Hindlimb muscle (tissue), 1 donor: ENCODE measurements around the gene GLYATL1. TPM values are rescaled to one million over a fixed set of nuclear protein-coding genes. Genes with fewer than 3 reads are reported as not detected.
A peak's percentile ranks its signal among the peaks of the same experiment; 100 is the strongest.

ENCODE experiments used
- DNase-seq: peaks from one replicate; pipeline ENCODE4 v3.0.0-alpha.2; 2013
- polyA plus RNA-seq: library from polyadenylated mRNA; unstranded; fragments of 120-200 nt; gene quantifications from one replicate; pipeline ENCODE4 v1.2.1, GENCODE V29; 2013; ENCODE audit not compliant: insufficient read length

The GLYATL1 gene, protein sequence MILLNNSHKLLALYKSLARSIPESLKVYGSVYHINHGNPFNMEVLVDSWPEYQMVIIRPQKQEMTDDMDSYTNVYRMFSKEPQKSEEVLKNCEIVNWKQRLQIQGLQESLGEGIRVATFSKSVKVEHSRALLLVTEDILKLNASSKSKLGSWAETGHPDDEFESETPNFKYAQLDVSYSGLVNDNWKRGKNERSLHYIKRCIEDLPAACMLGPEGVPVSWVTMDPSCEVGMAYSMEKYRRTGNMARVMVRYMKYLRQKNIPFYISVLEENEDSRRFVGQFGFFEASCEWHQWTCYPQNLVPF
- 0.96 TPM for polyA plus RNA-seq

DNA sequence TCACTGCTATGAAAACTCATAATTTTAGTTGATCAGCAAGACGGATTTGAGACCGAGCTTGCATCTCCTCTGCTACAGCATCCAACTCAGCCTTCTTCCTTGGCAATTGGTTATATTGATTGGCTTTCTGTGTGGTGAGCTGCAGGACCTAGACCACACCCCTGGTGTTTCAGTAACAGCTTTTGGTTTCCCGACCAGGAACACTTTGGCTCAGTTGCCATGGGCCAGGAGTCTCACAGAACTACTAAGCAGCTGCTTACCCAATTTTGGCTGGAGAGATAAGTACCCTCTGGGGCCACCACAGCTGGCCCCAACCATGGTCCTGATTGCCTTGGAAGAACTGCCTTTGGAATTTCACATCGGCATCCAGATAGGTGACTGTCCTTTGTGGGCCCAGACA, at the start of gene GLYATL1:
Gene GLYATL1 (plus strand): TSS at position 212 of the 400 bp plus-strand sequence. CDS start 7,600 bp downstream, outside the sequence.
- DNase-seq: no peak

DNA sequence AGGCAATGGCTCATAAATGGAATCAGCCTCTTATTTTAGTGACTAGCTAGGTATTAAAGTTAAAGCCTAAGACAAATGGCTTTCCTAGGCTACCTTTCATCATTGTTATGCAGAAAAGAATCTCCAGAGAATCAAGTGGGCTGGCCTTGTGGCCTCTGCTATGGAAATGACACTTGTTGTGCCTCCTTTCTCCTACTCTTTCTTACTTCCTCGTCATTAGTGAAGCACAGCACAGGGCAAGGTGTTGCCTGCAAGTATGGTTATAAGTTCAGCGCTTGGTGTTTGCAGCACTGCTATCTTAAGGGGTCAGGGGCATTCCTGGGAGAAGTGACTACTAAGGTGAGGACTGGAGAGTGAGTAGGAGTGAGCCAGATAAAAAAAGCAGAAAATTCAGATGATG, 45.4 kb upstream of the GLYATL1 start:
- no peak for DNase-seq

DNA sequence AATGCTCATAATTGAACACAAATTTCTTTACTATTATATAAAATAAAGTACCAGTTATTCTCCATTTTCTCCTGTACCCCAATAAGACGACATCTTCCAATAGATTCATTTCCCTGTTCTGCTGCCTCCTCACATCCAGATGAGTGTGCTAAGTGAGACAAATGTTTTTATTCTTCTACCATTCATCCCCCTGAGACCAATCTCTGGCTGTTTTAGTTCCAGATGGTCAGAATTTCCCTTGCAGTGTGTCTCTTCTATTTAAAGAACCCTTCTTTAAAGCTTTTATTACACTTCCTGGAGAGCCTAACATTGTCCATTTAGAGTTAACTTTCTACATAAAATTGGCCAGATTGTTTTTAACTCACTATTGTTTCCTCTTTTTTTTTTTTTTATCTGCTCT, 41.2 kb upstream of the GLYATL1 start:
- DNase-seq: peak; percentile 17

DNA sequence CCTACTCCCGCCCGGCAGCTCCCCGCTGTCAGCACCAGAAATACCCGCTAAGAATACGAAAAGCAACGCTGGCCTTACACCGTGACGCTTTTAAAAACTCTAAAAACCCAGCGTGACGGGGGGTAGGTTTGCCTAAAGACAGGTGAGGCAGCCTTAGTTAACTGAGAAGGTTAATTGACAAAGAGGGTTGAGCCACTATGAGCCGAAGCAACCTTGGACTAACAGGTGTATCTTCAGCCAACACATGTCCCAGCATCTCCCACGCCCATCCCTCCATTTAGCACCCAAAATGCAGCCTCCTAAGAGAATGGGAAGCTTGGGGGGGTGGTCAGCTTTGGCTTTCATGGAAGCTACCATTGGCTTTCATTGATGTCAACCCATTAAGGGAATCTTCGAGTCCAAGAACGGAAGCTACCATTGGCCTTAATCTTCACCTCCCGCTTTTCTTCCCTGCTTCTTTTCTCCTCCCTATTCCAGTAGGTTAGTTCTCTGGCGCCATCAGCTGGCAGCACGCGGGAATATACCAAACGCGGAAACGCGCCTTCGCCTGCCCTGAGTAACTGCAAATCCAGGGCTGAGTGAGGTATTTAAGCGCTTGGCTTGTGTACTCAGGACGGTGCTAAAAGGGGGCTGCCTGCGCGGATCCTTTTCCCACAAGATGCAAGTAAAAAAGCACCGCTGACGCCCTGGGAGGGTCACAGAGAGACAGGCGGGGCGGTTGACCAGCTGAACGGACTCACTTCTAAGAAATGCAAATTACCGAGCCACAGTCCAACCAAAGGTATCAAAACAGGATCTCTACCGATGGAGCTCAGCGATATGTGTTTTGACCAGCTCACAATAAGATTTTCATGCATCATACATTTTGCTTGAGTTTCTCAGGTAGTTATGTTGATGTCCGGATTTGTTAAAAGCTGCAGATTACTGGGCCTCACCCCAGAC, 38.5 kb upstream of the GLYATL1 start:
- peak; percentile 72 for DNase-seq

DNA sequence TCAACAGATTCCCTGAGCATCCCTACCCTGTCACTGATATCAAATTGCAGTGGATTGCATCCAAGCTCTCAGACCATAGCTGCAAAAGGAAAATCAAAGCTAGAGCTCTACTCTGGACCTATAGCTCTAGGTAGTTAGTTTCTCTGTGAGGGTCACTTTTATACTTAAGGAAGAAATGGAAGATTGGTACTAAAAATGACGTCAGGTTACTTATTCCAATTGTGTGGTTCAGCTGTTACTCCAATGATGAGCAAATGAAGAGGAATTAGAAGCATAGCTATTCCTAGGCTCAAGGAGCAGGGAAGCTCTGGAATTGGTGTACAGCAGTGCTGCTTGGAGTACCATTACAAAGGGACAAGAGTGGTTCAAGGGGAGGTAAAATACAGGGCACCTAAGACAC, 36.4 kb upstream of the GLYATL1 start:
- DNase-seq: no peak

DNA sequence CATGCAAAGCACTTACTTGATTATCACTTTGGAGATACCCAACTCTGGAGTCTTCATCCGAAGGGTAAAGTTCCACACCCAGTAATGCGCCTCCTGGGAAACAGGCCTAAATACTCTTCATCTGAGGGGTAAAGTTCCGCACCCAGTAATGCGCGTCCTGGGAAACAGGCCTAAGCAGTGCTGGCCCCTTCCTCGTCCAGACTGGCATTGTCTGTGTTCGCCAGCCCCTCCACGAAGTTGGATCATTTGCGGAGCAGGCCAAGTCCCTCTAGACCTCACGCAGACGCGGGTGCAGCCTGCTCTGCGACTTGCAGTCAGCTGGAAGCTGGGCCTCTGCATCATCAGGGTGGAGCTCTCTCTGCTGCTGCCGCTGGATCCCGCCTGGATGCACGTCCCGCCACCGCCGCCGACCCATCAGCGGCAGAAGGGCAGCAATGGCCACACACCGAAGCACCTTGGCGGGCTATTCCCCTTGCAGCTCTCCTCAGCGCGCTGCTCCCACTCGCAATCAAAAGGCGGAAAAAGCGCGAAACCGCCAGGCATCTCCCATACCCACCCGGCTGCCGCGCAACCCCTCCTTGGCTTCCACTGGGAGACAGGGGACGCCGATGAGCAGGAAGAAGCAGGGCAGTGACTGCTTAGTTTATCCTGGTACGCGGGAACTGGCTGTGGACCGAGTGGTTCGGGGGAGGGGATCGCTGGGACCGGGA, 34.1 kb upstream of the GLYATL1 start:
- DNase-seq: peak; percentile 55

DNA sequence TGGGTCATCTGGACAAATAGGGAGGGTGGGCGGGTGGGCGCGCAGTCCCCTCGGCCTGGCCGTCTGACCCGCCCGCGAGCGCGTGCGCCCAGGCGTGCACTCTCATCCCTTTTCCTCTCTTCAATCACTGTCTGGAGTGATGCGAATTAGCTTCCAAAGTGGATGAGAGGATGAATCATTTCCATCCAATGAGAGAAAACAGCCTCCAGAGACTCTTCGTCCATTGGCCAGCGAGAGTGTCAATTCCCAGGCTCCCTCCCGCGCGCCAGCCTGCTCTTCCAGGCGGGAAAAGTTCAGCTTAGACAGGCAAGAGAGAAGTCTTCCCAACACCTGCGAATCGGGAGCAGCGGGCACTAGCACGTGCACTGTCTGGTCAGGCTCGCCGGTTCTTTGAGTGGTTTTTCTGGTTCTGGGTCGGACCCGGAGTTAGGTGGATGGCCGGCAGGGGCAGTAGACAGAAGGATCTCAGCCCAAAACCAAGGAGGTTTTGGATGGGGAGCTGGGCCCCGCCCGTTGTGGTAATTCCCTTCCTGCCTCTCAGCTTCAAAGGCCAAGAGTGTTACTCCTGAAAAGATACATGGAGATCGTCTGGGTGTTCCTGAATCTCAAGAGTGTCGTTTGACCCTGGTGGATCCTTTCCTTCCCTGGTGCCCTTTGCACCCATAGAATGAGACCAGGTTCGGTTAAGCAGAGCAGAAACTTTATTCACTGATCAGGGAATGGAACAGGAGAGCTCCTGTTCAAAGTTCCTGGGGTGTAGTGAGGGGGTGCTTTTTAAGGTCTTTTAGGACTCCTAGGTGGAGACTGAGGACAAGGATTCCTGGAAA, 33.4 kb upstream of the GLYATL1 start:
- DNase-seq: peak; percentile 87

DNA sequence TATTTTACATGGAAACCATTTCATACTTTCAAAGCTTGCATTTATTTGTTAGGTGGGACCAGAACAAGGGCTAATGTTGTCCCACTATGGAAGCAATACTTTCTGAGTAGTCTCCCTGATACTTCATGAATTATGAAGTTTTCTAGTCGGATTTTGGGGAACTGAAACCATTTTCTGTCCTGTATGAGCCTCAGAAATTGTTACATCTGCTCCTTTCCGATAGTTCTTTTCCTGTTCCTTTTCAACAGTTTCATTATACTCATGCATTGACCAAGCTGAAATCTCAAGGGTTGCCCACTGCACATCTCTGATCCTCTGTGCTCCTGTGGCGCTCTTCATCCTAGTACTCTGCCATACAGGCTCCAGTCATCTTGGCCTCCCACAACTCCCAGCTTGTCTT, 31.5 kb upstream of the GLYATL1 start:
- DNase-seq: no peak

DNA sequence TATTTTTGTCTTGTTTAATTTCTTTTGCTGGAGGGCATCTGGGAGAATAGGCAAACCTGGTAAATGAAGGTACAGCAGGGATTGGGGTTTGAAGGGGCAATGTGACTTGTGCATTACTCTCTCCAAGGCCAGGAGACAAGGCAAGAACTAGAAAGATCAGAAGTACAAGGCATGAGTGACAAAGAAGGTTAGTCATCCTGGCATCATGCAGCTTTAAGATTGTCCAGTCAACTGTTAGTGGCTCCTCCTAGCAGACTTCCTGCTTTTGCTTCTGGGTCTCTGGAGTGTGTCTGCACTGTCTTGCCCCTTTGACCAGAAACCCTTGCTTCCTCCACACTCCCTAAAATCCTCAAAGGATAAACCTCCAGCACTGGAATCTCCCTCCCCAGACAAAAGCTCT, 27.2 kb upstream of the GLYATL1 start:
- DNase-seq: no peak

DNA sequence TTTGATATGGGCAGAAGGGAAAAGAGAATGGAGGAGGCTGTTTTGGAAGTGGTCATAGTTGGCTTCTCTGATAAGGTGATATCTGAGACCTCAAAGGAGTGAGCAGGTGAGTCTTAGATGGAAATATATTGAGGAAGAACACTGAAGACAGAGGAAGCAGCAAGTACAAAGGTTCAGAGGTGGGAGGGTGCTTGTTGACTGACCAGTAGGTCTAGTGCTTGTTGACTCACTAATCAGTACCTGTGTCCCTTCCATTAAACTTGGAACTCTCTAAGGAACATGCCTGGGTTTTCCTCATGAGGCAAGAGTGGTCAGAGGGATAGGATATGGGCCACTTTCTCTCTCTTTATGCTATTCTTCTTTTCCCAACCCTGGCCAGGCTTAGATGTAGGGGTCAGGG, 25.6 kb upstream of the GLYATL1 start:
- no peak for DNase-seq

DNA sequence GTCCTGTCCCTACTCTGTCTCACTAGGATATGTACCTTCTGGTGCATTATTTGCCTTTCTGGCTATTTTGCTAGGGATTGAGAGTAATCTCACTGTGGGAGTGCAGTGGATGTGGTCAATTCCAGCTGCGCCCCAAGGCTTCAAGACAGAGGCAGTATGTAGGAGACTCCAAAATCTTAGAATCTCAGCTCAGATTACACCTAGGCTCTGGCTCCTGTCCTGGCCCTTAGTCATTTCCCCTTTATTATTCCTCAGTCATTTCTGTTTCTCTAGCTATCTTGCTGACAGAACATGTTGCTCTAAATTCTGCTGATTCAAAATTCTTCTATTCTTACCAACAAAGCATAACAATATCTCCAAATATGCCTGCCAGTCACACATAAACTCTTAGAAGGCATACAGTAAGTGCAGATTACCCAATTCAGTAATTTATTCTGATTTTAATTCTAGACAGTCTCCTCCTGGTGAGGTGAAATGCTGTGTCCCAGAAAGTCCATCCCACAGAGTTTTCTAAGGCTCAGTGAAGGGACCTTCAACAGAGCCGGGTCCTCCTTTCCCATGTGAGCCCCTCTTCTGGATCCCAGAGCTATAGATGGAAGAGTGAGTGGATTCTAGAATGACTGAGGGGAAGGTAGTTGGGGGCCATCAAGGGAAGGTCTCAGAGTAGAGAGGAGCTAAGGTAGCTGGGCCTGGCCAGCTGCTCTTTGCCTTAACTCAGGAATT, 24.3 kb upstream of the GLYATL1 start:
- DNase-seq: no peak

DNA sequence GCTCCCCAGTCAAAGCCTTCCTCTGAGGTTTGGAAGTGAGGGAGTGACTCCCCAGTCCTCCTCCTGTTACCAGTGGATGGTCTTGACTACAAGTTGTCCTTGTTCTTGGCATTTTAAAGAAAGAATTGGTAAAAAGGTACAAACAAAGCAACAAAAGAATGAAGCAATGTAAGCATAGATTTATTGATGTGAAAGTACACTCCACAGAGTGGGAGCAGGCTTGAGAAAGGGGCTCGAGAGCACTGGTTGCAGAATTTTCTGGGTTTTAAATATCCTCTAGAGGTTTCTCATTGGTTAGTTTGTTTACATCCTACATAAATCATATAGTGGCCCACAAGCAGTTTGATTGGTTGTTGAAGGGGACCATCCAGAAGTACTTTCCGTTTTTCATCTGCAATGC, 22.7 kb upstream of the GLYATL1 start:
- no peak for DNase-seq

DNA sequence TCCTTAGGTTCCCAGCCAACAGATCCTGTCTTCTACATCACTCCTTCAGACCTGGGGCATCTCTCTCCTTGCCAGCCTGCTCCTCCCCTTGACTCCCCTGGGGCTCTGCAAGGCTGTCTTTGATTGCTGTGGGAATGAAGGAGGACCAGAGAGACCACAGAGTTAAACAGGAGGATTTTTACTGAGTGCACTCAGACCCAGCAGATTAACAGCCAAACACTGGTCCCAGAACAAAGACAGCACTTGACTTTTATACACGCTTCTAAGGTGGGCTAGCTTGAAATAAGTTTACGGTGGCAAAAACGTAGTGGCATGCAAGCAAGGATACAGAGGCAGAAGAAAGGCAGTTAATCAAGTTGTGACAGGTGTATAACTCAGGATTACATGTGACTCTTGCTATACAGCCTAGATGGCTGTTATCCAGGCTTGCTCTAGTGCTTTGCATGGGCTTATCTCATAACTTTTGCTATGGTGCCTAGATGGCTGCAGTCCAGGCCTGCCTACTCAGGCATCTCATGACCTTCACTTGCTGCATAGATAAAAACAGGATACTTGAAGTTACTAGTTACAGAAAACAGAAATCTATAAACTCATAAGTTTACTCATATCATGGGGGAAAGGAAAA, 22.0 kb upstream of the GLYATL1 start:
- DNase-seq: no peak

DNA sequence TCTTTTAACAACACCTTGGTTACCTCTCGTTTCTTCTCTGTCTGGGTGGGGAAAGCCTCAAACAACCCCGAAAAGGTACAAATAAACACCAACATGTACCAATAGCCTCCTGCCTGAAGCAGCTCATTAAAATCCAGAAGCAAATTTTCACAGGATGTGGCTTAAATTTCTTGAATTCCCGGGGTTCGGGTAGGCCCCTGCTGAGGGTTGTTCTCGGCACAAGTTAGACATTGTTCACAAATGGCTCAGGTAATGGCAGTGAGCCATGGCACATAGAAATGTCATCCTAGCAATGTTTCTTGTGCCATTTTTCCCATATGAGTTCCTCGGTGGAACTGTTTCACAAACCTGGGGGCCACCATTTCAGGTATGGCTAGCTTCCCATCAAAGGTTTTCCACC, 19.7 kb upstream of the GLYATL1 start:
- DNase-seq: no peak

DNA sequence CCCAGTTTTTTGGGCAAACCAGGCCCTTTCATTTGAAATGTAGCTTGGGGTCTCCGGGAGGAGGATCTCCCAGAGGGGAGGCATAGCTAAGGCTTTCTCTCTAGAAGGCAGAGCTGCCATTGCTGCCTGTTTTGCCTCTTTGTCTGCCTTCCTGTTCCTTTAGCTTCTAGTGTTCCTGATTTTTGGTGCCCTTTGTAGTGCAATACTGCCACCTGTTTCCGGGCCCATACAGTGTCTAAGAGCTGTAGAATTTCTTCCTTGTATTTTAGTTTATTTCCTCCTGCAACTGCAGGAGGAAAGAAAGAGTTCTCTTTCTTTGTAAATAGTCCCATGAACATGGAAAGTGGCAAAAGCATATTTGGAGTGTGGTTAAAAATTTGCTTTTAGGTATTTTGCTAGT, 19.3 kb upstream of the GLYATL1 start:
- no peak for DNase-seq

DNA sequence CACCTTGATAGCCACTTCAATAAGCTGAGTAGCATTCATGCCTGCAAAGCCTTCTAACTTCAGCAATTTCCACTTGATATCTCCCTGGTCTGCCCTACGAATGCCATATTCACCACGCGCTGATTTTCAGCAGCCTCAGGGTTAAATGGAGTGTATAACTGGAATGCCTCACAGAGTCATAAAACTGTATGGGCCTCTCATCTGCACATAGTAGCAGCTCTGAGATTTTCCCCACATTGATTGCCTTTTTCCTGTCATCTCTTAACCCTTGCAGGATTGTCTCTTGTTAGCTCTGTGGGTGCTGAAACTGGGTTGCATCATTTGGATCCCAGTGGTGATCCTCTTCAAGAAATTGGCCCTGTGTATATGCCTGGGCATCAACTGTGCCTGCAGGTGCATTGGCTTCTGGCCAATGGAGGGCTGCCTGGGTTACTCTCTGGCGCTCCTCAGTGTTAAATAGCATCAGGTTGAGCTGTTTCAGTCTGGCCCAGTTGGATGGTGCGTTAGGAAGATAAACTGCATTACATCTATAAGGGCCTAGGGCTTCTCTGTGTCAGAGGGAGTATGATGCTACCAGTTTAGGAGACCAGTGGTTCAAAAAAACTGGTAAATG, 17.4 kb upstream of the GLYATL1 start:
- no peak for DNase-seq

DNA sequence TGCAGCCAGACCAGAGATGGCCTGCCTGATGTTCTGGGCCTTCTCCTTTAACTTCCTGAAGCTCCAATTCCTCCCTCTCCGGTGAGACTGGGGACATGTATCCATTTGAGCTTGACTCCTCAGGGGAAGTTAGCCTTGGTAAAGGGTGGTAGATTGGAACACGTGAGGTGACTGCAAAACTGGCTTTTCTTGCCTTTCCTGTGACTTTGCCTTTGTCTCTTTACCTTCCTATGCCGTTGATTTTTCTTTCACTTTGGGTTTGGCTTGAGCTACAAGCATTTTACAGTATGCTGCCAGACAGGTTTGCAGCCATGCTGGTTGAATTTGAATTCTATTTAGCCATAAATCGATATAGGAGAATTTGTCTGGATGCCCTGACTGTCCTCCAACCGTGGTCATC, 16.8 kb upstream of the GLYATL1 start:
- no peak for DNase-seq

DNA sequence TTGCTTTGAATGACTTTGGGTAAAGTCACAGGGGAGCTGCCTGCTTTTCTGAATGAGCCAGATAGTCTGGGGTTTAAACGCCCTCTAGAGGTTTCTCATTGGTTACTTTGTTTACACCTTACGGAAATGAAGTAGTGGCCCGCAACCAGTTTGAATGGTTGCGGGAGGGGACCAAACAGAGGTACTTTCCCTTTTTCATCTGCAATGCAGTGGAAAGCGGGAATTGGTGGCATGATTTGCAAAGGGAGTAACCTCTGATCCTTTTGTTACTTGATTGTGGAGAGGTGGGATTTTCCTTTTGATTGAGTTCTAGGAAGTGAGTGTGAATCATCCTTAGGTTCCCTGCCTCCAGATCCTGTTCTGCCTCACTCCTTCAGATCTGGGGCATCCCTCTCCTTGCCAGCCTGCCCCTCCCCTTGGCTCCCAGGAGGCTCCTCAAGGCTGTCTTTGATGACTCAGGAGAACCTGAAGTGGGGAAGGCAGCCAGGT, 15.9 kb upstream of the GLYATL1 start:
- DNase-seq: peak; percentile 15

DNA sequence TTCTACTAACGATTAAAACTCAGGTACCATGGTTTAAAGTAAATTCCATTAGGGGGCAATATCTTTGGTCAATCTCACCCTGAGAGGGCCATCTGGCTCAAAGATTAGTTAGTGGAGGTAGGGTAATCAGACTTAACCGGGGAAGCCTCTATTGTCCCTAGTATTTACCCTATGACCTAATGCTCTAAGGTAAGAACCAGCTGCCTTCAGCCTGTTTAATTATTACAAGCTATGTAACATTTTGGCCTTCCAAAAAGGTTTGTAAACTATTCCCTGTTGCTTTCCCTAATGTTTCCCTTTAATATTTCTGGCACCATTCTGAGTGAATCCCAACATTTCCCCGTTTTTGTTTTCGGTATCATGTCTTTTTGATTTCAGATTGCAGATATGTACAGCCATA, 15.1 kb upstream of the GLYATL1 start:
- no peak for DNase-seq

DNA sequence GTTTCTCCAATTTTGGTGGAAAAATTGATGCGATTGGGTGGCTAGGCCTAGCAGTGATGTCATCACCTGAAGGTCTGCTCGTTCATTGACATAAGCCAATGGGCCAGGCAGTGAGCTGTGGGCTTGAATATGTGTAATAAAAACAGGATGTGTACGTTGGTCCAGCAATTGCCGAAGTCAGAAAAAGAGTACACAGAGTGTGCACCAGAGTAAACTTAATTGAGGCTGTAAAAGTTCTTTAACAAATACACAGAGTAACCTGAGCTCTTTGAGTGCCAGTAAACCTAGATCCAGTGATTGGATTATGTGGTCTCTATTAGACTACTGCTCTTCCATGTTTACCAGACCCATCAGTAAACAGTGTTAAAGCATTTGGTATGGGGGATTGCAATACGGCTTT, 13.0 kb upstream of the GLYATL1 start:
- no peak for DNase-seq
